ENCODE data around the gene CPAMD8. TPM values are rescaled to one million over a fixed set of nuclear protein-coding genes. Genes with fewer than 3 reads are reported as not detected.

The CPAMD8 gene
- polyA plus RNA-seq, 3 donors: 43.6 to 53.0 (median 44.0) TPM

Other genes with a start within 250 kb of the CPAMD8 start
- gene SIN3B, start 197.4 kb downstream of the CPAMD8 start, polyA plus RNA-seq (ENCODE audit: insufficient read length in 3 of 3): 10 to 100 TPM; 57.1 to 95.5 (median 92.6) TPM
- gene F2RL3, start 137.8 kb downstream of the CPAMD8 start, polyA plus RNA-seq (ENCODE audit: insufficient read length in 3 of 3): 1 to 10 TPM in 2 of 3 donors, under 1 TPM in 1; 0.95 to 1.4 (median 1.1) TPM
- 10 to 100 TPM; 12.5 to 17.0 (median 14.8) TPM for gene HAUS8, start 48.6 kb upstream of the CPAMD8 start, polyA plus RNA-seq (ENCODE audit: insufficient read length in 3 of 3)
- gene MYO9B, start 49.0 kb upstream of the CPAMD8 start, polyA plus RNA-seq (ENCODE audit: insufficient read length in 3 of 3): 10 to 100 TPM; 54.4 to 64.1 (median 56.9) TPM
- 10 to 100 TPM; 27.1 to 35.5 (median 29.1) TPM for gene USE1, start 188.5 kb upstream of the CPAMD8 start, polyA plus RNA-seq (ENCODE audit: insufficient read length in 3 of 3)
- gene OCEL1, start 199.4 kb upstream of the CPAMD8 start, polyA plus RNA-seq (ENCODE audit: insufficient read length in 3 of 3): 10 to 100 TPM; 20.4 to 22.9 (median 21.2) TPM
- 10 to 100 TPM; 45.9 to 70.9 (median 56.8) TPM for gene NR2F6, start 219.1 kb upstream of the CPAMD8 start, polyA plus RNA-seq (ENCODE audit: insufficient read length in 3 of 3)
- gene USHBP1, start 237.9 kb upstream of the CPAMD8 start, polyA plus RNA-seq (ENCODE audit: insufficient read length in 3 of 3): 1 to 10 TPM; 5.9 to 7.8 (median 6.0) TPM
- 100 to 1,000 TPM in 2 of 3 donors, 10 to 100 TPM in 1; 96.7 to 113 (median 107) TPM for gene BABAM1, start 240.6 kb upstream of the CPAMD8 start, polyA plus RNA-seq (ENCODE audit: insufficient read length in 3 of 3)

Data from renal pelvis (tissue), 3 donors.